Measurements from ENCODE around the gene JARID2.

- TF ChIP-seq GATA2 (IDR thresholded peaks at IDR 0.05; ENCODE audit: low read depth, low read length) = no peak
- TF ChIP-seq GATA3 (IDR thresholded peaks at IDR 0.05; ENCODE audit: low read depth, low read length) = no peak
Observed at GRCh38 chr6:15523679-15524630, 278.1 kb downstream of the JARID2 start.

All from SH-SY5Y (cell line).